ENCODE results near the gene SSR2. TPM values are rescaled to one million over a fixed set of nuclear protein-coding genes. Genes with fewer than 3 reads are reported as not detected.
A peak's percentile ranks its signal among the peaks of the same experiment; 100 is the strongest.

Gene SSR2
- total RNA-seq, 2 donors from 2014 or later: 217 to 234 TPM

- no peaks in the 10 kb centered on the region for H3K27me3 Mint-ChIP-seq
- peaks cover 3% of the 10 kb centered on the region for H3K36me3 Mint-ChIP-seq (ENCODE audit: low read depth)
- no peaks in the 10 kb centered on the region for H3K9me3 ChIP-seq (ENCODE audit: control insufficient read depth, low read length, poor library complexity, severe bottlenecking)
- no peak overlapping the region for H3K27ac Mint-ChIP-seq
- H3K4me1 Mint-ChIP-seq: peaks cover 13% of the 10 kb centered on the region
- H3K4me3 Mint-ChIP-seq: no peak overlapping the region
- DNase-seq: no peak
- no peak for ATAC-seq
These were observed 4.0 kb upstream of the SSR2 start for GRCh38 chr1:156024801-156025200.

GRCh38 chr1:156021954-156022353 lies 1.2 kb upstream of the SSR2 start:
- no peaks in the 10 kb centered on the region for H3K9me3 ChIP-seq (ENCODE audit: control insufficient read depth, low read length, poor library complexity, severe bottlenecking)
- DNase-seq (no peak), ATAC-seq (no peak)
- no peaks in the 10 kb centered on the region for H3K27me3 Mint-ChIP-seq
- peak overlapping the region; percentile 72 for H3K4me3 Mint-ChIP-seq
- H3K4me1 Mint-ChIP-seq: peaks cover 23% of the 10 kb centered on the region
- H3K27ac Mint-ChIP-seq: peak overlapping the region; percentile 27
- peaks cover 7% of the 10 kb centered on the region for H3K36me3 Mint-ChIP-seq (ENCODE audit: low read depth)

- Mint-ChIP-seq H3K36me3 (ENCODE audit: low read depth) (peaks cover 8% of the 10 kb centered on the region), H3K4me1 (peaks cover 23% of the 10 kb centered on the region)
These were observed 310 bp upstream of the SSR2 start for GRCh38 chr1:156021093-156021428.

GRCh38 chr1:156019946-156020292 lies 832 bp downstream of the SSR2 start:
- Mint-ChIP-seq H3K27me3 (no peaks in the 10 kb centered on the region), H3K4me3 (peak overlapping the region; percentile 96), H3K4me1 (peaks cover 17% of the 10 kb centered on the region), H3K27ac (peak overlapping the region; percentile 93), H3K36me3 (ENCODE audit: low read depth) (peaks cover 5% of the 10 kb centered on the region)
- DNase-seq (no peak), ATAC-seq (no peak)
- no peaks in the 10 kb centered on the region for H3K9me3 ChIP-seq (ENCODE audit: control insufficient read depth, low read length, poor library complexity, severe bottlenecking)

More at GRCh38 chr1:156021093-156021428, 310 bp upstream of the SSR2 start:
- H3K27ac Mint-ChIP-seq: peak overlapping the region; percentile 93
- no peaks in the 10 kb centered on the region for H3K9me3 ChIP-seq (ENCODE audit: control insufficient read depth, low read length, poor library complexity, severe bottlenecking)
- H3K4me3 Mint-ChIP-seq: peak overlapping the region; percentile 96
- DNase-seq (no peak), ATAC-seq (no peak)
- no peaks in the 10 kb centered on the region for H3K27me3 Mint-ChIP-seq

- no peaks in the 10 kb centered on the region for H3K27me3 Mint-ChIP-seq
- no peak overlapping the region for H3K27ac Mint-ChIP-seq
- no peak for DNase-seq
- ATAC-seq: no peak
- H3K9me3 ChIP-seq (ENCODE audit: control insufficient read depth, low read length, poor library complexity, severe bottlenecking): no peaks in the 10 kb centered on the region
- H3K4me1 Mint-ChIP-seq: peaks cover 19% of the 10 kb centered on the region
- H3K36me3 Mint-ChIP-seq (ENCODE audit: low read depth): peaks cover 17% of the 10 kb centered on the region
- no peak overlapping the region for H3K4me3 Mint-ChIP-seq
These were observed 5.9 kb downstream of the SSR2 start for GRCh38 chr1:156014829-156015228.

- Mint-ChIP-seq H3K27ac (no peak overlapping the region), H3K4me1 (peaks cover 15% of the 10 kb centered on the region)
- ATAC-seq: no peak
These were observed 8.5 kb downstream of the SSR2 start for GRCh38 chr1:156012051-156012817.

GRCh38 chr1:156009404-156009803 lies 11.3 kb downstream of the SSR2 start:
- peak overlapping the region; percentile 84 for H3K27ac Mint-ChIP-seq
- no peaks in the 10 kb centered on the region for H3K9me3 ChIP-seq (ENCODE audit: control insufficient read depth, low read length, poor library complexity, severe bottlenecking)

More at GRCh38 chr1:156012051-156012817, 8.5 kb downstream of the SSR2 start:
- no peak for DNase-seq
- Mint-ChIP-seq H3K36me3 (ENCODE audit: low read depth) (peaks cover 13% of the 10 kb centered on the region), H3K27me3 (no peaks in the 10 kb centered on the region), H3K4me3 (no peak overlapping the region)
- H3K9me3 ChIP-seq (ENCODE audit: control insufficient read depth, low read length, poor library complexity, severe bottlenecking): no peaks in the 10 kb centered on the region

GRCh38 chr1:156006666-156007376 lies 13.9 kb downstream of the SSR2 start:
- no peaks in the 10 kb centered on the region for H3K27me3 Mint-ChIP-seq
- no peak for DNase-seq
- H3K4me3 Mint-ChIP-seq: no peak overlapping the region
- H3K36me3 Mint-ChIP-seq (ENCODE audit: low read depth): peaks cover 7% of the 10 kb centered on the region
- H3K9me3 ChIP-seq (ENCODE audit: control insufficient read depth, low read length, poor library complexity, severe bottlenecking): no peaks in the 10 kb centered on the region
- peaks cover 22% of the 10 kb centered on the region for H3K4me1 Mint-ChIP-seq
- ATAC-seq: no peak
- H3K27ac Mint-ChIP-seq: peak overlapping the region; percentile 72

More at GRCh38 chr1:156009404-156009803, 11.3 kb downstream of the SSR2 start:
- ATAC-seq (no peak), DNase-seq (no peak)
- Mint-ChIP-seq H3K4me1 (peaks cover 27% of the 10 kb centered on the region), H3K27me3 (no peaks in the 10 kb centered on the region), H3K36me3 (ENCODE audit: low read depth) (peaks cover 12% of the 10 kb centered on the region), H3K4me3 (no peak overlapping the region)

GRCh38 chr1:156004843-156005584 lies 15.7 kb downstream of the SSR2 start:
- H3K27ac Mint-ChIP-seq: peak overlapping the region; percentile 74
- H3K4me3 Mint-ChIP-seq: peak overlapping the region; percentile 21
- H3K27me3 Mint-ChIP-seq: no peaks in the 10 kb centered on the region
- ATAC-seq (peak; percentile 86), DNase-seq (no peak)
- no peaks in the 10 kb centered on the region for H3K36me3 Mint-ChIP-seq (ENCODE audit: low read depth)
- H3K9me3 ChIP-seq (ENCODE audit: control insufficient read depth, low read length, poor library complexity, severe bottlenecking): no peaks in the 10 kb centered on the region
- H3K4me1 Mint-ChIP-seq: peaks cover 21% of the 10 kb centered on the region

GRCh38 chr1:156003923-156004188 lies 16.9 kb downstream of the SSR2 start:
- no peaks in the 10 kb centered on the region for H3K9me3 ChIP-seq (ENCODE audit: control insufficient read depth, low read length, poor library complexity, severe bottlenecking)
- ATAC-seq (no peak), DNase-seq (no peak)
- Mint-ChIP-seq H3K4me1 (peaks cover 18% of the 10 kb centered on the region), H3K36me3 (ENCODE audit: low read depth) (no peaks in the 10 kb centered on the region), H3K27me3 (no peaks in the 10 kb centered on the region), H3K4me3 (no peak overlapping the region), H3K27ac (no peak overlapping the region)

GRCh38 chr1:156002188-156002911 lies 18.4 kb downstream of the SSR2 start:
- DNase-seq (no peak), ATAC-seq (no peak)
- Mint-ChIP-seq H3K27ac (peak overlapping the region; percentile 19), H3K4me3 (no peak overlapping the region), H3K36me3 (ENCODE audit: low read depth) (no peaks in the 10 kb centered on the region), H3K4me1 (peaks cover 15% of the 10 kb centered on the region), H3K27me3 (no peaks in the 10 kb centered on the region)
- H3K9me3 ChIP-seq (ENCODE audit: control insufficient read depth, low read length, poor library complexity, severe bottlenecking): no peaks in the 10 kb centered on the region

- Mint-ChIP-seq H3K4me1 (peaks cover 14% of the 10 kb centered on the region), H3K27me3 (no peaks in the 10 kb centered on the region), H3K4me3 (no peak overlapping the region), H3K27ac (peak overlapping the region; percentile 67), H3K36me3 (ENCODE audit: low read depth) (no peaks in the 10 kb centered on the region)
- DNase-seq: no peak
- no peaks in the 10 kb centered on the region for H3K9me3 ChIP-seq (ENCODE audit: control insufficient read depth, low read length, poor library complexity, severe bottlenecking)
- ATAC-seq: no peak
These were observed 19.0 kb downstream of the SSR2 start for GRCh38 chr1:156001662-156002171.
